Transverse colon (tissue), 4 donors: ENCODE data around the gene LRFN2.

Source experiments
- CTCF ChIP-seq, 5 experiments: fragments of 200-600 bp in 3 of 5; fragments of 450-650 bp in 2 of 5; sonication (generic) in 3 of 5; IDR thresholded peaks; 1 replicate in 2 of 5; 2 replicates in 3 of 5; pipeline ENCODE4 v1.5.1; 2016 to 2017; ENCODE audit warnings: antibody characterized with exemption in 5 of 5, inconsistent platforms in 3 of 5, mild to moderate bottlenecking in 2 of 5, moderate library complexity in 1 of 5
- POLR2AphosphoS5 ChIP-seq, 3 donors: sonication (generic); formaldehyde crosslinking; IDR thresholded peaks; one replicate each; pipeline ENCODE4 v1.6.1; 2016; ENCODE audit warnings: antibody characterized with exemption in 3 of 3

- TF ChIP-seq POLR2AphosphoS5 (IDR thresholded peaks at IDR 0.05) (no peak), CTCF (IDR thresholded peaks at IDR 0.05) (no peak)
Observed at GRCh38 chr6:40394381-40394780, 192.8 kb downstream of the LRFN2 start.
